HS-27A (cell line): ENCODE results near the gene ARHGAP33.

ENCODE experiments used
- DNase-seq: peaks from one replicate; pipeline ENCODE4 v3.0.0-alpha.2; 2012; ENCODE audit warnings: low read depth, missing footprints

Gene ARHGAP33

GRCh38 chr19:35775298-35776101, at the start of gene ARHGAP33:
Gene ARHGAP33, plus strand, starts transcription at chr19:35775564. Its CDS starts 95 bp downstream, at chr19:35775659.
- peak; percentile 100 for DNase-seq

- DNase-seq: no peak
Observed at GRCh38 chr19:35727053-35727955, 48.1 kb upstream of the ARHGAP33 start.

GRCh38 chr19:35727956-35728706, 47.2 kb upstream of the ARHGAP33 start:
- no peak for DNase-seq

GRCh38 chr19:35729021-35729420, 46.3 kb upstream of the ARHGAP33 start:
- no peak for DNase-seq

- DNase-seq: no peak
Observed at GRCh38 chr19:35729763-35730162, 45.6 kb upstream of the ARHGAP33 start.

GRCh38 chr19:35730326-35730725, 45.0 kb upstream of the ARHGAP33 start:
- DNase-seq: no peak

- no peak for DNase-seq
Observed at GRCh38 chr19:35731353-35731752, 44.0 kb upstream of the ARHGAP33 start.

- DNase-seq: no peak
Observed at GRCh38 chr19:35731779-35732405, 43.5 kb upstream of the ARHGAP33 start.

- no peak for DNase-seq
Observed at GRCh38 chr19:35732540-35733179, 42.7 kb upstream of the ARHGAP33 start.

GRCh38 chr19:35733180-35734125, 41.9 kb upstream of the ARHGAP33 start:
- DNase-seq: no peak

- no peak for DNase-seq
Observed at GRCh38 chr19:35734273-35734672, 41.1 kb upstream of the ARHGAP33 start.

GRCh38 chr19:35734889-35735288, 40.5 kb upstream of the ARHGAP33 start:
- DNase-seq: no peak

GRCh38 chr19:35736913-35737886, 38.2 kb upstream of the ARHGAP33 start:
- no peak for DNase-seq

- DNase-seq: no peak
Observed at GRCh38 chr19:35738021-35738886, 37.1 kb upstream of the ARHGAP33 start.

- DNase-seq: no peak
Observed at GRCh38 chr19:35738887-35739229, 36.5 kb upstream of the ARHGAP33 start.

- no peak for DNase-seq
Observed at GRCh38 chr19:35739275-35740107, 35.9 kb upstream of the ARHGAP33 start.

GRCh38 chr19:35740108-35740422, 35.3 kb upstream of the ARHGAP33 start:
- no peak for DNase-seq
